GM23338 (cell line): ENCODE data around the gene SEMA4D. TPM values are rescaled to one million over a fixed set of nuclear protein-coding genes. Genes with fewer than 3 reads are reported as not detected.

Source experiments
- ATAC-seq: fragments of 200-7000 bp; cut with Tn5 transposase; 3 replicates; pipeline ENCODE4 v1.9.1; 2020
- DNase-seq: peaks from one replicate; pipeline ENCODE4 v3.0.0-alpha.2; 2015; ENCODE audit warnings: low spot score
- H2AFZ ChIP-seq: fragments of 200-600 bp; sonication (generic); 2 replicates; pipeline ENCODE4 v1.8.0; 2016; ENCODE audit warnings: antibody characterized with exemption, mild to moderate bottlenecking, moderate library complexity
- H3F3A ChIP-seq: fragments of 200-600 bp; sonication (generic); replicated peaks from 2 replicates; pipeline ENCODE4 v1.8.0; 2017; ENCODE audit warnings: antibody characterized with exemption, mixed run types, low read depth
- H3K27ac ChIP-seq: fragments of 200-600 bp; sonication (generic); 2 replicates; pipeline ENCODE4 v1.6.1; 2016; ENCODE audit warnings: low read depth
- H3K27me3 ChIP-seq: fragments of 200-600 bp; sonication (generic); 2 replicates; pipeline ENCODE4 v1.8.0; 2016; ENCODE audit warnings: mild to moderate bottlenecking, mixed run types, moderate library complexity; ENCODE audit not compliant: insufficient read depth
- H3K36me3 ChIP-seq: fragments of 200-600 bp; sonication (generic); 2 replicates; pipeline ENCODE4 v1.8.0; 2016; ENCODE audit warnings: mild to moderate bottlenecking; ENCODE audit not compliant: insufficient read depth
- H3K4me1 ChIP-seq: fragments of 200-600 bp; sonication (generic); 2 replicates; pipeline ENCODE4 v1.8.0; 2016; ENCODE audit warnings: mild to moderate bottlenecking, moderate library complexity; ENCODE audit not compliant: insufficient read depth
- H3K4me2 ChIP-seq: fragments of 200-600 bp; sonication (generic); 2 replicates; pipeline ENCODE4 v1.7.1; 2017; ENCODE audit warnings: mixed run types
- H3K4me3 ChIP-seq: fragments of 200-600 bp; sonication (generic); 2 replicates; pipeline ENCODE4 v1.6.1; 2016; ENCODE audit warnings: mixed run types
- H3K79me2 ChIP-seq: fragments of 200-600 bp; sonication (generic); replicated peaks from 2 replicates; pipeline ENCODE4 v1.8.0; 2017; ENCODE audit warnings: mild to moderate bottlenecking; ENCODE audit not compliant: insufficient read depth
- H3K9me2 ChIP-seq: fragments of 200-600 bp; sonication (generic); 2 replicates; pipeline ENCODE4 v1.8.0; 2017; ENCODE audit not compliant: insufficient read depth
- H4K20me1 ChIP-seq: fragments of 200-600 bp; sonication (generic); replicated peaks from 2 replicates; pipeline ENCODE4 v1.8.0; 2017; ENCODE audit warnings: mild to moderate bottlenecking; ENCODE audit not compliant: insufficient read depth
- H3K27ac Mint-ChIP-seq: 2 replicates; pipeline ENCODE4 v1.8.0; 2020; ENCODE audit warnings: inconsistent platforms, mild to moderate bottlenecking, moderate library complexity, mixed read lengths
- H3K27me3 Mint-ChIP-seq: 3 replicates; pipeline ENCODE4 v1.8.0; 2022; ENCODE audit warnings: low read depth, mild to moderate bottlenecking, moderate library complexity, mixed read lengths, inconsistent platforms; ENCODE audit not compliant: insufficient read depth, poor library complexity
- H3K36me3 Mint-ChIP-seq: 3 replicates; pipeline ENCODE4 v1.8.0; 2021; ENCODE audit warnings: low read depth, mild to moderate bottlenecking, inconsistent platforms, moderate library complexity, mixed read lengths
- H3K4me1 Mint-ChIP-seq: 3 replicates; pipeline ENCODE4 v1.8.0; 2020; ENCODE audit warnings: mild to moderate bottlenecking, inconsistent platforms, mixed read lengths
- H3K4me3 Mint-ChIP-seq: 3 replicates; pipeline ENCODE4 v1.8.0; 2021; ENCODE audit warnings: moderate library complexity, mild to moderate bottlenecking, inconsistent platforms, mixed read lengths
- H3K9me3 Mint-ChIP-seq: 3 replicates; pipeline ENCODE4 v1.8.0; 2020; ENCODE audit warnings: moderate library complexity, mild to moderate bottlenecking, inconsistent platforms, mixed read lengths
- CREB1 ChIP-seq: fragments of 250-450 bp; sonication (Bioruptor Pico); IDR thresholded peaks from 2 replicates; pipeline ENCODE4 v1.5.0; 2020; ENCODE audit warnings: low read depth, mild to moderate bottlenecking, moderate library complexity
- EZH2 ChIP-seq: fragments of 200-600 bp; sonication (generic); IDR thresholded peaks from one replicate; pipeline ENCODE4 v1.8.0; 2017; ENCODE audit warnings: antibody characterized with exemption, mild to moderate bottlenecking, low read depth; ENCODE audit not compliant: unreplicated experiment
- EZH2phosphoT487 ChIP-seq: fragments of 200-600 bp; sonication (generic); IDR thresholded peaks from one replicate; pipeline ENCODE4 v1.8.1; 2018; ENCODE audit warnings: antibody characterized with exemption; ENCODE audit not compliant: unreplicated experiment
- JUNB ChIP-seq: IDR thresholded peaks from one replicate; pipeline ENCODE4 v1.6.1; 2016; ENCODE audit warnings: antibody characterized with exemption; ENCODE audit not compliant: unreplicated experiment
- NANOG ChIP-seq: IDR thresholded peaks from 2 replicates; pipeline ENCODE4 v1.6.1; 2016; ENCODE audit warnings: antibody characterized with exemption, borderline replicate concordance
- POLR2AphosphoS5 ChIP-seq: IDR thresholded peaks from 2 replicates; pipeline ENCODE4 v1.6.1; 2016; ENCODE audit warnings: antibody characterized with exemption, low read depth
- STAT1 ChIP-seq: IDR thresholded peaks from one replicate; pipeline ENCODE4 v1.6.1; 2016; ENCODE audit warnings: antibody characterized with exemption; ENCODE audit not compliant: unreplicated experiment
- ZNF114 ChIP-seq: fragments of 250-450 bp; sonication (Bioruptor Pico); IDR thresholded peaks from 2 replicates; pipeline ENCODE4 v1.5.0; 2020; ENCODE audit warnings: mild to moderate bottlenecking, moderate library complexity
- ZNF331 ChIP-seq: fragments of 250-450 bp; sonication (Bioruptor Pico); IDR thresholded peaks from 2 replicates; pipeline ENCODE4 v1.5.0; 2020; ENCODE audit warnings: low read depth, mild to moderate bottlenecking, moderate library complexity
- polyA plus RNA-seq: library from polyadenylated mRNA; unstranded; fragments of >200 nt; fragmentation: Nextera tagmentation; extraction: Ambion mirVana; gene quantifications from 2 replicates; pipeline ENCODE4 v1.2.1, GENCODE V29; 2016
- total RNA-seq: library from RNA; depleted of rRNA; stranded (reverse); fragments of >200 nt; shearing (Covaris generic); gene quantifications from 2 replicates; pipeline ENCODE4 v1.2.3, GENCODE V29; 2014
- TF ChIP-seq, protein P1 (sequence below): fragments of 250-450 bp; sonication (Bioruptor Pico); IDR thresholded peaks from 2 replicates; pipeline ENCODE4 v1.5.0; 2020; ENCODE audit warnings: mild to moderate bottlenecking, moderate library complexity
- TF ChIP-seq, protein P2 (sequence below): IDR thresholded peaks from one replicate; pipeline ENCODE4 v1.6.1; 2018; ENCODE audit warnings: antibody characterized with exemption; ENCODE audit not compliant: unreplicated experiment
- TF ChIP-seq, protein P3 (sequence below): IDR thresholded peaks from 2 replicates; pipeline ENCODE4 v1.6.1; 2016; ENCODE audit warnings: antibody characterized with exemption
- TF ChIP-seq, protein P4 (sequence below), 2 experiments: fragments of 200-600 bp in 1 of 2; sonication (generic) in 1 of 2; conservative IDR thresholded peaks; 2 replicates each; pipeline versions ENCODE4 v1.5.1 to v1.6.1; 2016 to 2017; ENCODE audit warnings: antibody characterized with exemption in 2 of 2, low read depth in 2 of 2, mild to moderate bottlenecking in 2 of 2, moderate library complexity in 1 of 2

The SEMA4D gene
- total and polyA plus RNA-seq, 2 experiments from 2014 or later = 19.3 to 63.0 TPM

DNA sequence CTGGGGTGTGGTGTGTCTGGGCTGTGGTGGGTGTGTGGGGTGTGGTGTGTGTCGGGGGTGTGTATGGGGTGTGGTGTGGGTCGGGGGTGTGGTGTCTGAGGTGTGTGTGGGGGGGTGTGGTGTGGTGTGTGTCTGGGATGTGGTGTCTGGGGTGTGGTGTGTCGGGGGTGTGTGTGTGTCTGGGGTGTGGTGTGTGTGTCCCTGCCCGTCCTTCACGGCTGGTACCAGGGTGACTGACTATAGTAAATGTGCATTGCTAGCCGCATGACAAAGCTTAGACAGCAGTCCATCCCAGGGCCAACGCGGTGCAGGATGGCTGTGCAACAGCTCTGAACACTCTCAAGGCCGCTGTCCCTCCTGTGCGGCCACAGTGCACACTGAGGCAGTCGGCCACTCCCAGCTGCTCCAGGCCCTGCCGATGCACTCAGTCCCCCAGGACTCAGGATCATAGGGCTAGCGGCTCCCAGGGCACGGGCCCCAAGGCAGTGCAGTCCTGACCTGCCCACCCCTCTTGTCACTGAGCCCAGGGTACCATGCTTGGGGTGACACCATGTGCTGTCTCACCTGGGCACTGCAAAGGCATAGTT, 125.6 kb downstream of the SEMA4D start:
- H3K4me3 ChIP-seq = no peak overlapping the region
- H3F3A ChIP-seq = no peaks in the 10 kb centered on the region
- DNase-seq (peak; percentile 22), ATAC-seq (peak; percentile 44)
- no peak overlapping the region for H2AFZ ChIP-seq
- no peaks in the 10 kb centered on the region for H3K27me3 ChIP-seq
- peaks cover 2% of the 10 kb centered on the region for H3K27me3 Mint-ChIP-seq
- TF ChIP-seq, protein P1, sequence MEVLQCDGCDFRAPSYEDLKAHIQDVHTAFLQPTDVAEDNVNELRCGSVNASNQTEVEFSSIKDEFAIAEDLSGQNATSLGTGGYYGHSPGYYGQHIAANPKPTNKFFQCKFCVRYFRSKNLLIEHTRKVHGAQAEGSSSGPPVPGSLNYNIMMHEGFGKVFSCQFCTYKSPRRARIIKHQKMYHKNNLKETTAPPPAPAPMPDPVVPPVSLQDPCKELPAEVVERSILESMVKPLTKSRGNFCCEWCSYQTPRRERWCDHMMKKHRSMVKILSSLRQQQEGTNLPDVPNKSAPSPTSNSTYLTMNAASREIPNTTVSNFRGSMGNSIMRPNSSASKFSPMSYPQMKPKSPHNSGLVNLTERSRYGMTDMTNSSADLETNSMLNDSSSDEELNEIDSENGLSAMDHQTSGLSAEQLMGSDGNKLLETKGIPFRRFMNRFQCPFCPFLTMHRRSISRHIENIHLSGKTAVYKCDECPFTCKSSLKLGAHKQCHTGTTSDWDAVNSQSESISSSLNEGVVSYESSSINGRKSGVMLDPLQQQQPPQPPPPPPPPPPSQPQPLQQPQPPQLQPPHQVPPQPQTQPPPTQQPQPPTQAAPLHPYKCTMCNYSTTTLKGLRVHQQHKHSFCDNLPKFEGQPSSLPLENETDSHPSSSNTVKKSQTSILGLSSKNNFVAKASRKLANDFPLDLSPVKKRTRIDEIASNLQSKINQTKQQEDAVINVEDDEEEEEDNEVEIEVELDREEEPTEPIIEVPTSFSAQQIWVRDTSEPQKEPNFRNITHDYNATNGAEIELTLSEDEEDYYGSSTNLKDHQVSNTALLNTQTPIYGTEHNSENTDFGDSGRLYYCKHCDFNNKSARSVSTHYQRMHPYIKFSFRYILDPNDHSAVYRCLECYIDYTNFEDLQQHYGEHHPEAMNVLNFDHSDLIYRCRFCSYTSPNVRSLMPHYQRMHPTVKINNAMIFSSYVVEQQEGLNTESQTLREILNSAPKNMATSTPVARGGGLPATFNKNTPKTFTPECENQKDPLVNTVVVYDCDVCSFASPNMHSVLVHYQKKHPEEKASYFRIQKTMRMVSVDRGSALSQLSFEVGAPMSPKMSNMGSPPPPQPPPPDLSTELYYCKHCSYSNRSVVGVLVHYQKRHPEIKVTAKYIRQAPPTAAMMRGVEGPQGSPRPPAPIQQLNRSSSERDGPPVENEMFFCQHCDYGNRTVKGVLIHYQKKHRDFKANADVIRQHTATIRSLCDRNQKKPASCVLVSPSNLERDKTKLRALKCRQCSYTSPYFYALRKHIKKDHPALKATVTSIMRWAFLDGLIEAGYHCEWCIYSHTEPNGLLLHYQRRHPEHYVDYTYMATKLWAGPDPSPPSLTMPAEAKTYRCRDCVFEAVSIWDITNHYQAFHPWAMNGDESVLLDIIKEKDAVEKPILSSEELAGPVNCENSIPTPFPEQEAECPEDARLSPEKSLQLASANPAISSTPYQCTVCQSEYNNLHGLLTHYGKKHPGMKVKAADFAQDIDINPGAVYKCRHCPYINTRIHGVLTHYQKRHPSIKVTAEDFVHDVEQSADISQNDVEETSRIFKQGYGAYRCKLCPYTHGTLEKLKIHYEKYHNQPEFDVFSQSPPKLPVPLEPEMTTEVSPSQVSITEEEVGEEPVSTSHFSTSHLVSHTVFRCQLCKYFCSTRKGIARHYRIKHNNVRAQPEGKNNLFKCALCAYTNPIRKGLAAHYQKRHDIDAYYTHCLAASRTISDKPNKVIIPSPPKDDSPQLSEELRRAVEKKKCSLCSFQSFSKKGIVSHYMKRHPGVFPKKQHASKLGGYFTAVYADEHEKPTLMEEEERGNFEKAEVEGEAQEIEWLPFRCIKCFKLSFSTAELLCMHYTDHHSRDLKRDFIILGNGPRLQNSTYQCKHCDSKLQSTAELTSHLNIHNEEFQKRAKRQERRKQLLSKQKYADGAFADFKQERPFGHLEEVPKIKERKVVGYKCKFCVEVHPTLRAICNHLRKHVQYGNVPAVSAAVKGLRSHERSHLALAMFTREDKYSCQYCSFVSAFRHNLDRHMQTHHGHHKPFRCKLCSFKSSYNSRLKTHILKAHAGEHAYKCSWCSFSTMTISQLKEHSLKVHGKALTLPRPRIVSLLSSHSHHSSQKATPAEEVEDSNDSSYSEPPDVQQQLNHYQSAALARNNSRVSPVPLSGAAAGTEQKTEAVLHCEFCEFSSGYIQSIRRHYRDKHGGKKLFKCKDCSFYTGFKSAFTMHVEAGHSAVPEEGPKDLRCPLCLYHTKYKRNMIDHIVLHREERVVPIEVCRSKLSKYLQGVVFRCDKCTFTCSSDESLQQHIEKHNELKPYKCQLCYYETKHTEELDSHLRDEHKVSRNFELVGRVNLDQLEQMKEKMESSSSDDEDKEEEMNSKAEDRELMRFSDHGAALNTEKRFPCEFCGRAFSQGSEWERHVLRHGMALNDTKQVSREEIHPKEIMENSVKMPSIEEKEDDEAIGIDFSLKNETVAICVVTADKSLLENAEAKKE (CRISPR knock-in tag) = no peak
- TF ChIP-seq STAT1 (no peak), ZNF114 (no peak), EZH2 (no peak), ZNF331 (no peak), CREB1 (CRISPR knock-in tag) (no peak), JUNB (no peak), EZH2phosphoT487 (no peak), NANOG (no peak), POLR2AphosphoS5 (no peak)
- TF ChIP-seq, protein P2, sequence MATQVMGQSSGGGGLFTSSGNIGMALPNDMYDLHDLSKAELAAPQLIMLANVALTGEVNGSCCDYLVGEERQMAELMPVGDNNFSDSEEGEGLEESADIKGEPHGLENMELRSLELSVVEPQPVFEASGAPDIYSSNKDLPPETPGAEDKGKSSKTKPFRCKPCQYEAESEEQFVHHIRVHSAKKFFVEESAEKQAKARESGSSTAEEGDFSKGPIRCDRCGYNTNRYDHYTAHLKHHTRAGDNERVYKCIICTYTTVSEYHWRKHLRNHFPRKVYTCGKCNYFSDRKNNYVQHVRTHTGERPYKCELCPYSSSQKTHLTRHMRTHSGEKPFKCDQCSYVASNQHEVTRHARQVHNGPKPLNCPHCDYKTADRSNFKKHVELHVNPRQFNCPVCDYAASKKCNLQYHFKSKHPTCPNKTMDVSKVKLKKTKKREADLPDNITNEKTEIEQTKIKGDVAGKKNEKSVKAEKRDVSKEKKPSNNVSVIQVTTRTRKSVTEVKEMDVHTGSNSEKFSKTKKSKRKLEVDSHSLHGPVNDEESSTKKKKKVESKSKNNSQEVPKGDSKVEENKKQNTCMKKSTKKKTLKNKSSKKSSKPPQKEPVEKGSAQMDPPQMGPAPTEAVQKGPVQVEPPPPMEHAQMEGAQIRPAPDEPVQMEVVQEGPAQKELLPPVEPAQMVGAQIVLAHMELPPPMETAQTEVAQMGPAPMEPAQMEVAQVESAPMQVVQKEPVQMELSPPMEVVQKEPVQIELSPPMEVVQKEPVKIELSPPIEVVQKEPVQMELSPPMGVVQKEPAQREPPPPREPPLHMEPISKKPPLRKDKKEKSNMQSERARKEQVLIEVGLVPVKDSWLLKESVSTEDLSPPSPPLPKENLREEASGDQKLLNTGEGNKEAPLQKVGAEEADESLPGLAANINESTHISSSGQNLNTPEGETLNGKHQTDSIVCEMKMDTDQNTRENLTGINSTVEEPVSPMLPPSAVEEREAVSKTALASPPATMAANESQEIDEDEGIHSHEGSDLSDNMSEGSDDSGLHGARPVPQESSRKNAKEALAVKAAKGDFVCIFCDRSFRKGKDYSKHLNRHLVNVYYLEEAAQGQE = no peak
- TF ChIP-seq, protein P3, sequence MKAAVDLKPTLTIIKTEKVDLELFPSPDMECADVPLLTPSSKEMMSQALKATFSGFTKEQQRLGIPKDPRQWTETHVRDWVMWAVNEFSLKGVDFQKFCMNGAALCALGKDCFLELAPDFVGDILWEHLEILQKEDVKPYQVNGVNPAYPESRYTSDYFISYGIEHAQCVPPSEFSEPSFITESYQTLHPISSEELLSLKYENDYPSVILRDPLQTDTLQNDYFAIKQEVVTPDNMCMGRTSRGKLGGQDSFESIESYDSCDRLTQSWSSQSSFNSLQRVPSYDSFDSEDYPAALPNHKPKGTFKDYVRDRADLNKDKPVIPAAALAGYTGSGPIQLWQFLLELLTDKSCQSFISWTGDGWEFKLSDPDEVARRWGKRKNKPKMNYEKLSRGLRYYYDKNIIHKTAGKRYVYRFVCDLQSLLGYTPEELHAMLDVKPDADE = no peak
- TF ChIP-seq, protein P4, sequence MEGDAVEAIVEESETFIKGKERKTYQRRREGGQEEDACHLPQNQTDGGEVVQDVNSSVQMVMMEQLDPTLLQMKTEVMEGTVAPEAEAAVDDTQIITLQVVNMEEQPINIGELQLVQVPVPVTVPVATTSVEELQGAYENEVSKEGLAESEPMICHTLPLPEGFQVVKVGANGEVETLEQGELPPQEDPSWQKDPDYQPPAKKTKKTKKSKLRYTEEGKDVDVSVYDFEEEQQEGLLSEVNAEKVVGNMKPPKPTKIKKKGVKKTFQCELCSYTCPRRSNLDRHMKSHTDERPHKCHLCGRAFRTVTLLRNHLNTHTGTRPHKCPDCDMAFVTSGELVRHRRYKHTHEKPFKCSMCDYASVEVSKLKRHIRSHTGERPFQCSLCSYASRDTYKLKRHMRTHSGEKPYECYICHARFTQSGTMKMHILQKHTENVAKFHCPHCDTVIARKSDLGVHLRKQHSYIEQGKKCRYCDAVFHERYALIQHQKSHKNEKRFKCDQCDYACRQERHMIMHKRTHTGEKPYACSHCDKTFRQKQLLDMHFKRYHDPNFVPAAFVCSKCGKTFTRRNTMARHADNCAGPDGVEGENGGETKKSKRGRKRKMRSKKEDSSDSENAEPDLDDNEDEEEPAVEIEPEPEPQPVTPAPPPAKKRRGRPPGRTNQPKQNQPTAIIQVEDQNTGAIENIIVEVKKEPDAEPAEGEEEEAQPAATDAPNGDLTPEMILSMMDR (conservative IDR thresholded peaks at IDR 0.05; ENCODE audit: low read depth in 2 of 2) = no peak
- H3K4me1 ChIP-seq = peaks cover 3% of the 10 kb centered on the region; the same call in 1 of the 2 replicates
- peaks cover 1% of the 10 kb centered on the region; the same call in 1 of the 2 replicates for H3K36me3 ChIP-seq
- H3K9me2 ChIP-seq = no peaks in the 10 kb centered on the region
- peaks cover 9% of the 10 kb centered on the region for H3K36me3 Mint-ChIP-seq
- no peak overlapping the region for H3K27ac ChIP-seq
- no peaks in the 10 kb centered on the region for H3K79me2 ChIP-seq
- no peak overlapping the region for H3K27ac Mint-ChIP-seq
- H3K4me3 Mint-ChIP-seq = no peak overlapping the region
- no peak overlapping the region for H3K4me2 ChIP-seq
- H3K4me1 Mint-ChIP-seq = no peaks in the 10 kb centered on the region
- H4K20me1 ChIP-seq = no peaks in the 10 kb centered on the region
- no peaks in the 10 kb centered on the region; the same call in 2 of the 3 replicates for H3K9me3 Mint-ChIP-seq
